NCI-H1105 (cell line): ENCODE measurements around the gene TRHDE.
A peak's percentile ranks its signal among the peaks of the same experiment; 100 is the strongest.

Experiments
- DNase-seq: peaks from one replicate; lab custom pipeline; 2025; lab: John Stamatoyannopoulos, UW

Gene TRHDE, protein sequence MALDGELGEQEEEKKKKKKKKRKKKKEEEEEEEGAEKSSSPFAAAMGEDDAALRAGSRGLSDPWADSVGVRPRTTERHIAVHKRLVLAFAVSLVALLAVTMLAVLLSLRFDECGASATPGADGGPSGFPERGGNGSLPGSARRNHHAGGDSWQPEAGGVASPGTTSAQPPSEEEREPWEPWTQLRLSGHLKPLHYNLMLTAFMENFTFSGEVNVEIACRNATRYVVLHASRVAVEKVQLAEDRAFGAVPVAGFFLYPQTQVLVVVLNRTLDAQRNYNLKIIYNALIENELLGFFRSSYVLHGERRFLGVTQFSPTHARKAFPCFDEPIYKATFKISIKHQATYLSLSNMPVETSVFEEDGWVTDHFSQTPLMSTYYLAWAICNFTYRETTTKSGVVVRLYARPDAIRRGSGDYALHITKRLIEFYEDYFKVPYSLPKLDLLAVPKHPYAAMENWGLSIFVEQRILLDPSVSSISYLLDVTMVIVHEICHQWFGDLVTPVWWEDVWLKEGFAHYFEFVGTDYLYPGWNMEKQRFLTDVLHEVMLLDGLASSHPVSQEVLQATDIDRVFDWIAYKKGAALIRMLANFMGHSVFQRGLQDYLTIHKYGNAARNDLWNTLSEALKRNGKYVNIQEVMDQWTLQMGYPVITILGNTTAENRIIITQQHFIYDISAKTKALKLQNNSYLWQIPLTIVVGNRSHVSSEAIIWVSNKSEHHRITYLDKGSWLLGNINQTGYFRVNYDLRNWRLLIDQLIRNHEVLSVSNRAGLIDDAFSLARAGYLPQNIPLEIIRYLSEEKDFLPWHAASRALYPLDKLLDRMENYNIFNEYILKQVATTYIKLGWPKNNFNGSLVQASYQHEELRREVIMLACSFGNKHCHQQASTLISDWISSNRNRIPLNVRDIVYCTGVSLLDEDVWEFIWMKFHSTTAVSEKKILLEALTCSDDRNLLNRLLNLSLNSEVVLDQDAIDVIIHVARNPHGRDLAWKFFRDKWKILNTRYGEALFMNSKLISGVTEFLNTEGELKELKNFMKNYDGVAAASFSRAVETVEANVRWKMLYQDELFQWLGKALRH

DNA sequence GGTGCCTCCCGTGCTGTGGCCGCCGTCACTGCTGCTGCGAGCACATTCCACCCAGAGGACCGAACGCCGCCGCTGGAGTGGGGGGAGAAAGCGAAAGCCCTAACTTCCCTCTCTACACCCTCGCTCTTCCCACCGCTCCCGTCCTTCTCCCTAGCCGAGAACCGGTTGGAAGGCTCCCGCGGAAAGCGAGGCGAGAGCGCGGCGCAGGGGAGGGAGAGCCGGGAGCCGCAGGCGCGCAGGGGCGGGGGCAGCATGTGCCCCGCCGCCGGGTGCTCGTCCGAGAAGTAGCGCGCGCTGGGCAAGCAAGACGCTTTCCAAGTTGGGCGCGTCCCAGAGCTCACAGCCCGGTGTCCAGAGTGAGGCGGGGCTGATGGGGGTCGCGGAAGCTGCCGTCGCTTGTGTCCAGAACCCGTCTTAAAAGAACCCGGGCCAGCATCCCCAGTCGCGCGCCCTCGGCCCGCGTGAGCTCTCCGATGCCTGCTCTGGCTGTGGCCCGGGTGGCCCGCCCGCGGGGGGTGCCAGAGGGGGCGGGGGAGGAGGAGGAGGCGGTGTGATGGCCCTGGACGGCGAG lies at the start of gene TRHDE:
Gene TRHDE (plus strand): TSS at position 280 of the 571 bp plus-strand sequence. CDS start 274 bp downstream, at position 554.
- peak; percentile 32 for DNase-seq

DNA sequence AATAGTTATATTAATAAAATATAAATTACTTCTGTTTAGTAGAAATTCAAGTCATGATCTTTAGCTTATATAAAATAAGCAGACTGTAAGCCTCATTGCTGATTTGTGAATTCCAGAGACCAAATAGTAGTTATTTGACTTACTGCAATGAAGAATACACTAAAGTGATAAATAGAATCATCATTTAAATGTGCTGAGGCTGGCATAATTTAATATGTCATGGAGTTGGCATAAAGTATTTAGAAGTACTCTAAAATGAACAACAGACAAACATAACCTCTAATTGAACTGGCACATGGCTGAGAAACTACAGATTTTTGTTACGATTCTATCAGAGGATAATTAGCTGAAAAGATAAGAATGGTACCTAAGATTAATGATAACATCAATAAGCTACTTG lies 45.7 kb upstream of the TRHDE start:
- no peak for DNase-seq

DNA sequence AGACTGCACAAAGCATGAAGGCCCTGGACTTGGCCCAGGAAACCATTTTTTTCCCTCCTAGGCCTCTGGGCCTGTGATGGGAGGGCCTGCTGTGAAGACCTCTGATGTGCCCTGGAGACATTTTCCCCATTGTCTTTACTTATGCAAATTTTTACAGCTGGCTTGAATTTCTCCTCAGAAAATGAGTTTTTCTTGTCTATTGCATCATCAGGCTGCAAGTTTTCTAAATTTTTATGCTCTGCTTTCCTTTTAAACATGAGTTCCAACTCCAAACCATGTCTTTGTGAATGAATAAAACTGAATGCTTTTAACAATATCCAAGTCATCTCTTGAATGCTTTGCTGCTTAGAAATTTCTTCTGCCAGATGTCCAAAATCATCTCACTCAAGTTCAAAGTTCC lies 43.7 kb upstream of the TRHDE start:
- DNase-seq = no peak

DNA sequence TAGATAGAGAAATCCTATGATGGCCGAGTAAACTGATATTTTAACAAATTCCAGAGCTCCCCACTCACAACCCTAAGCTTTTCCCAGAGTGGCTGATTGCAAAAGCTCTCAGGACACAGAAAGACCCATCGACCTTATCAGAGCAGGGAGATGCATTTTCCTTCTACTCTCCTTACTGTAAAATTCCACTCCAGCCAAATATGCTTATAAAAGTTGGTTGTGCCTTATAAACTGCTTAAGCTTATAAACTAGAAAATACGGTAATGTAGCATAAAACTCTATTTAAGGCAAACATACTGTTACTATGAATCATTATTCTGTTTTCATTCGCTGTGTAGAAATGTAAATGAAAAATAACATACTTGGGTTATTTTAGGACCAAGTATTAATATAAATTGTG lies 41.6 kb upstream of the TRHDE start:
- no peak for DNase-seq

DNA sequence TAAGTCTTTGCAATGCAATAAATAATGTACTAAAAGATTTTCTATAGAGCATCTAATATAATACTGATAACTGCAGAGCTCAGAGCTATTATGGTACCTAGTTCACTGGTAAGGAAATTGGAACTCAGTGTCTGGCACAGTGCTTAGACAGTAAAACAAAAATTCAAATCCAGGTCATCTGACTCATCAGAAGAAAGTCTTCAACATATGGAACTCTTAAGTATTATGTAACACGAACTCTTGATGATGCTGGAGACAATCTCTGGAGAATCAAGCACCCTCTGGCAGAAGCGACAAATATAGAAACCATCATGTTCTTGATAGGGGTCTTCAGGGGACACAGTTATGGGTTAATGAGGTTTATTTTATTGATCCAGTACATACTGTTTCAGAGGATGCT lies 37.3 kb upstream of the TRHDE start:
- DNase-seq = no peak

DNA sequence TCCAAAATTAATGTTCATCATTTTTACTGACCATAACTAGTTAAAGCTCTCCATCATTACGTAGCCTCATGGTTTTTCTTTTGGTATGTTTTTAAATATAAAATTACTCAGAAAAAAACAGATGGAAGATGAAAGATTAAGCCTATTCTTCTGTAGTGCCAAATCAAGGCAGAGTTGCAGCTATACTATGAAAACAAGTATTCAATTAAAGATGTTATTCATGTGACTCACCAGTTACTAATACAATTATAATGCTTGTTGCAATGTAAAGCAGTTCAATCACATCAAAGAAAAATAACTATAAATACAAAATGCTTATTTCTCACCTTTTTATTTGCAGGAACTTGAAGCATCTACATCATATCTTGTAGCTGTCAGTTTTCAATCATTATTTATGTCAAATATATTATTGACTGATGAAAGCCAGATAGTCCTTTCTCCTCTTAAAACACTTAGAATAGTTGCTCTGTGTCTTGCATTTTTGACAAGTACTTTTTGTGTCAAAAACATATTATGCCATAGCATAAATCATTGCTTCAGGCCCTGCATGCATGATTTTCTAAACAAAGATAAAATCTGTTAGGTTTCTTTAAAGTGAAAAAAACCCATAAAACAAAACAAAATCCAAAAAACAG lies 36.0 kb upstream of the TRHDE start:
- DNase-seq = no peak

DNA sequence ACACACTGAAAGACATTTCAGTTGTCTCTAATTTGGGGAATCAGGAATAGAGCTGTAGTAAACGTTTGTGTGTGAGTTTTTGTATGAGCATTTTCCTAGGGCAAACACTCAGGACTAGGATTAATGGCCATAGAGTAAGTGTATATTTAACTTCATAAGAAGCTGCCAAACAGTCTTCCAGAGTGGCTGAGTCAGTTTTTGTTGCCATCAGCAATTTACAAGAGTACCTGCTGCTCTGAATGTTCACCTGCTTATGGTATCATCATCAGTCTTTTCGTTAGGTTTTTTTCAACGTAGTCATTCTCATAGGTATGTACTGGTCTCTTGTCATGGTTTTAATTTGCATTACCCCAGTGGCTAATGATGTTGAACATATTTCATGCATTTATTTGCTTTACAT lies 30.6 kb upstream of the TRHDE start:
- DNase-seq = no peak

DNA sequence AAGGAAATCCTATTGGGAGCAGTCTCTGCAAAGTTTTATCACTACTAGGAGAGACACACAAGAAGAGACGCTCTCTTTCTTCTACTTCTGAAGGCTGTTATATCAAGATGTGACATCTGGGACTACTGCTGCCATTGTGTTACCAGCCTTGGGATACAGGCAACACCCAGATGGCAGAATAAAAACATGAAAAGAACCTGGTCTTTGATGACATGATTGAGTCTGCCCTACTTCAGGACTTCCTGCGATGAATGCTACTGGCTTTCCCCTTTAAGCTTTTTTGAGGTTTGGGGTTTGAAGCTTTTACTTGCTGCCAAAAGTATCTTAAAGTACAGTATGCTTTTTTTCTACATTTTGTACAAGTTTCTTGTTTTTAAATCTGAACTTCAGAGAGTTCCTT lies 29.2 kb upstream of the TRHDE start:
- DNase-seq = no peak

DNA sequence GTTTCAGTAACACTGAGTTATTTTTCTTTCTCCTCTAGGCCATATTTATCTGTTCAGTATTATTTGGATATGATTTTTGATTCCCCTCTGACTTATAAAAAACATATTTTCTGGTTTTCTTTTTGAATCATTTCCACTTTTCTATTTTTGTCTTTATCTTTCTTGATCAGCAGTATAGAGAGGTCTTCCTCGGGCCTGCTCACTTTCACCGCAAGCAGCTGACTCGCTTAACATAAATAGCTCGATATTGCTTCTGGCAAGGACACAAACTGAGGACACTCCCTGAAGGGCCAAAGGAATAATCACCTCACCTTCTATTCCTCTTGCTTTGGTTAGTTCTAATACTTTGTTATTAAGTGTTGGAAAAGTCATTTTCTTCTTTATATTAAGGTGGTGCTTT lies 25.8 kb upstream of the TRHDE start:
- no peak for DNase-seq

DNA sequence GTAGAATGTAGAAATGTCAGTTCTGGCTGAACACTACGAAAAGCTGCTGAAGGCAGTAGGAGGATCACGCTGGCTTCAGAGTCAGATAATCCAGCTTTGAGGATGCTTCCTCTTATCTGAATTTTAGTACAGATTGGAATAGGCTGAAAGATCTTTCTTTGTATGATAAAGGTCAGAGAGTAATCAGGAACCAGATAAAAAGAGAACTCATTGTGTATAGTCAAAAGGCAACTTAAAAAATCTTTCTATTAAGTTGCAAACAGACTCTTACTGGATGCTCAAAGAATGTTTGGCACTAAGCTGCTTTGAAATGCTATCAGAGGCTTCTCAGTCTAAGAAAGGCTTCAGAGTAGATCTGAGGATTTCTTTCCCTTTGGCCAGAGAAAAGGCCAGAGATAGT lies 21.8 kb upstream of the TRHDE start:
- DNase-seq = no peak

DNA sequence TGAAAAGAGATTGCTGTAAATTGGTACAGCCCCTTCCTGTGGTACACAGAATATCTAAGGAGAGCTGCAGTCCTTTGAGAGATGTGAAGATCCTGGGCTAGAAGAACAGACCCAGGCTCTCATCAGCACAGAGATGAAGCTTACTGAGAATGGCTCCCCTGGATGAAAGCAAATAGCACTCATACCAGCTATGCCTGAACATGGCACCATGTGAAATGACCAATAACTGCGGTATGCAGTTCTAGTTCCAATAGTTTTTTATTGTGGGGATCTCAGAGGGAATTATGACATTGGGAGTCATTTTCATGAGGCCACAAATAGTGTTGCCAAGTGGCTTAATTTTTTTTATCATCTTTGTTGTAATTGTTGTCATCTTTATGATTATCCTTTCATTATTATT lies 15.4 kb upstream of the TRHDE start:
- DNase-seq = no peak

DNA sequence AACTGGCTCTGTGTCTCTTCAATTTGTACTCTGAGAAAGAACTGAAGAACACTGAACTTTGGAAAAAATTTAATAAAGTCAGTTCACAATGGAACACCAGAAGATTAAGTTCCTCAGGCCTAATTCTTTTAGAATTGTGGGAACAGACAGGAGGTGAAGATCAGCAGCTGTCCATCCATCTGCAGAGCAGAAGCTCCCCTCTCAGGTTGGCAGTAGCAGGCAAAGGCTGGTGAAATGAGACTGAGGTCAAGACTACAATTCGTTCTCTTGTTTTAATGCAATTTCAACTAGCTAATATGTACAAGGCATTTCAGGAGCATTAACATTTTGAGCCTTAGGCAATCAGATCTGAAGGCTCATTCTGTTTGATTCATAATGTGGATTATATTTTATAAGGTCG lies 10.3 kb upstream of the TRHDE start:
- DNase-seq = no peak

DNA sequence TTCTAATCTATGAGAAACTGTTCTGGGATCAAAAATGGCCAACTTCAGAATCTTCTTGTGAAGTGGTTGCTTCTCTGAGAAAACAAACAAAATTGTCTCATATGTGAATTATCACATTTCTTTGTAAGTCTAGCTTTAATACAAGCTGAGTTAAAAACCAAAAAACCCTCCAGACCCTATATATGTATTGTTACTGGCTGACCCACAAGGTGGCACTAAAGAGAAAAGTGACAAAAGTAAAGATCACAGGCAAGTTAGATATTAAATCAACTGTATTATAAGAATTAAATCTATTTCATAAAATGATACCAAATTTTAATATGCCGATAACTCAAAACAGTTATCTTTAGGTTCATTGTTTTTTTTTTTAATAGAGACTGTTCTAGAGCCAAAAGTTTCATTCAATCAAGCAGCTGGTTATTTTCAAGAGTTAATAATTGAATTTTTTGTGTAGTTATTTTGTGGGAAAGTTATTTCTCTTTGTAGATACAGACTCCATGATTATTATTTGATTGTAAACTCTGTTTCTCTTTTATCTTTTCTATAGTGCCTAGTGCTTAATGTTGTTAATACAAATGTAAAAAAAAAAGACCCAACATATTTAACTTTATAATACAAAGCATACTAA lies 7.5 kb upstream of the TRHDE start:
- DNase-seq = no peak

DNA sequence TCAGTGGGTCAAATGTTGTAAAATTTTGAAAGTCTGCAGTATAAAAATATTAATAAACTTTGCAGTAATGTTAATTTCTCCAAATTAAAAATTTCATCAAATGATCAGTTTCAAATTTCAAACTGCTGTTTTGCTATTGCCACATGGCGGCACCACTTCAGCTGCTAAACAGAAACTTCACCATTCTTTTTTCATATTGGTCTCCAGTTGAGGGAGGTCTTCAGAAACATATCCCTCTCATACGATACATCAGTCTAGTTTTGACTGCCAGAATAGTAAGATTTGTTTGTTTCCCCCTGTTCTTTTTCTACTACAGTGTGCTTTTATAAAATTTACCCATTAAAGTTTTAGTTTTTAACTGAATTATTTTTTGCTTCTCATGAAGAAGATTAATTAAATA lies 4.2 kb upstream of the TRHDE start:
- DNase-seq = no peak

DNA sequence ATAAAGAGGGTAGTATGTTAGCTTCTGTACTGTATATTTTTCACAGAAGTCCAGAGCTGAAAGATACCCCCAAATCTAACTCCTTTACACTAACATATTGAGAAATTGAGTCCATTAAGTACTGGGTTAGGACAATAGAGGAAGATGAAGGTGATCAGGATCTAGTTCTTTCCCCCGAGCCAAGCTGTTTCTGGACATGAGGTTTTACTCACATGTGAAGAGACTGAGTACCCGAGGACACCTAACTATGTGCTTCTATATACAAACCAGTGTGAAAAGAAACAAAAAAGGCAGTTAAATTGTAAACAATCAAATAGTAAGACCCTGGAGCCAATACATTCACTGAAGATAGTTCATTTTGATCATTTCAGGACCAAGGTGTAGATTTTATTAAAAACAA lies 3.8 kb upstream of the TRHDE start:
- DNase-seq = no peak

DNA sequence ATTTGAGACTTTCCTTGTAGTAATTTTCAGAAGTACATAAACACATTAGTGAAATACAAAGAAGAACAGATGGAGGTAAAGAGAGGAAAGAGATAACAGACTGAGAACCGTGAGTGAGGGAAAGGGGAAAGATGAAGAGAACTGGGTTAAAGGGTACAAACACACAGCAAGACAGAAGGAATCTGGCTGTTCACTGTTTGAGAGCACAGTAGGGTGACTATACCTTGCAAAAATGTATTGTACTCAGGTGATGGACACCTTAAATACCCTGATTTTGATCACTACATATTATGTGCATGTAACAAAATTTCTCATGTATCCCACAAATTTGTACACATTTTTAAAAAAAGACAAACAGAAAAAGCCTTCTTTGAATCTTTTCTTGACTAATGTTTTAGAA lies 2.7 kb upstream of the TRHDE start:
- no peak for DNase-seq

DNA sequence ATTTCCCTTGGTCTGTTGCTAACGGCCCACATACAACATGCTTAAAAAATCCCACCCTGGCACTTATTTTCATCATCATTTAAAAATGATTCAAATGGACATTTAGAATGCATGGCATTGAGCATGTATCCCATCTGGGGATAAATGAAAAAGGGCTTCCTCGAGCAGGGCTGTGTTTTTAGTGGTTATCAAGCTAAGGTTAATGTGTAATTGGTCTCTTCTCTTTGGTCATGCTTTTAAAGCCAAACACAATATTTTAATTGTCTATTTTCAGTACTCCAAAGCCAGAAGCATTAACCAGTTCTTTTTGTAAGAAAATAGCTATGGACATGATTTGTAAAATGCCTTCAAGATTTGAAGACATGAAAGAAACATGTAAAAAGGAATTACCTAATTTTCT lies 1.9 kb upstream of the TRHDE start:
- no peak for DNase-seq

DNA sequence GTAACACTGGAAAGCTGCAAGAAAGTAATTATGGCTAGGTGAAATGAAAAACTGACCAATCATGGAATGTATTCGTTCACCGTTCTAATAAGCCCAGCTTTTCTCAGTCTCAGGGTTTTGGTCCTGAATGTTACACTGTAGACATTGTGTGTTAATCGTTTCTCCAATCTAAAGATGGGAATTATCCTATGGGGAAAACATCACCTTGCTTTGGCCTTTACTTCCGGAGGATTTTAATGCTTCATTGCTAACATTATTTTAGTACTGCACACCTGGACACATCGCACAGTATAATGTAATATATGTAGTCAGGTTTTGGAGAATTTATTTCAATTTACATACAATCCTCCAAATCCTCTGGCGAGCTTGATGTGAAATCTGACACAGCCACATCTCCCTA lies 1.2 kb upstream of the TRHDE start:
- no peak for DNase-seq

DNA sequence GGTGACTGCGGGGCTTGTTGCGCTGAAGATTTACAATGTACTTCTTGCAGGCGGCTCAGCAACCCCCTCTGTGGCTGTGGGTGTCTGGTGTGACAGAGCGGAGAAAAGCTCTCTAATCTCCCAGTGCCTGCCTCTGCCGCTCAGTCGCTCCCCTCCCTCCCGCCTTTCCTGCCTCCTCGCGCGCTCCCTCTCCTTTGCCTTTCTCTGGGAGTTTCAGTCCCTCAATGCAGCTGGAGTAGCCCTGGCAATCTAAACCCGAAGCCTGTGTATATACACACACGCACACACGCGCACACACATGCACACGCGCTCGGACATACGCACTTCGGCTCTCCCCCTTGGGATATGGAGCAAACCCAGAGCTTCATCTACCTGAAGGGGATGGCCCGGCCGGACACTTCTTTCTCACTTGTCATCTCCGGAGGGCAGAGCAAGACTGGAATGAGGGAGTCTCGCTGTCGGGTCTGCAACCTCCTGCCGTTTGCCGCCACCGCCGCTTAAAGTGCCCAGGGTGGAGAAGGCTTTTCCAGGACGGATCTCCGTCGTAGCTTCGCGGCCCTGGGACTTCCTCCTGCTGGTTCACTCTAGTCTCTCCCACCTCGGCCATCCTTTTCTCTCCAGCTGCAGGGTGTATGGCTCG lies 599 bp upstream of the TRHDE start:
- DNase-seq = peak; percentile 49

DNA sequence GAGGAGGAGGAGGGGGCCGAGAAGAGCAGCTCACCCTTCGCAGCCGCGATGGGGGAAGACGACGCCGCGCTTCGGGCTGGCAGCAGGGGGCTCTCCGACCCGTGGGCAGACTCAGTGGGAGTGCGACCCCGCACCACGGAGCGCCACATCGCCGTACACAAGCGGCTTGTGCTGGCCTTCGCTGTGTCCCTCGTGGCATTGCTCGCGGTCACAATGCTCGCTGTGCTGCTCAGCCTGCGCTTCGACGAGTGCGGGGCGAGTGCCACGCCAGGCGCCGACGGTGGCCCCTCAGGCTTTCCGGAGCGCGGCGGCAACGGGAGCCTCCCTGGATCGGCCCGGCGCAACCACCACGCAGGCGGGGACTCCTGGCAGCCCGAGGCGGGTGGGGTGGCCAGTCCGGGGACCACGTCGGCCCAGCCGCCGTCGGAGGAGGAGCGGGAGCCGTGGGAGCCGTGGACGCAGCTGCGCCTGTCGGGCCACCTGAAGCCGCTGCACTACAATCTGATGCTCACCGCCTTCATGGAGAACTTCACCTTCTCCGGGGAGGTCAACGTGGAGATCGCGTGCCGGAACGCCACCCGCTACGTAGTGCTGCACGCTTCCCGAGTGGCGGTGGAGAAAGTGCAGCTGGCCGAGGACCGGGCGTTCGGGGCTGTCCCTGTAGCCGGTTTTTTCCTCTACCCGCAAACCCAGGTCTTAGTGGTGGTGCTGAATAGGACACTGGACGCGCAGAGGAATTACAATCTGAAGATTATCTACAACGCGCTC lies 745 bp downstream of the TRHDE start:
- no peak for DNase-seq

DNA sequence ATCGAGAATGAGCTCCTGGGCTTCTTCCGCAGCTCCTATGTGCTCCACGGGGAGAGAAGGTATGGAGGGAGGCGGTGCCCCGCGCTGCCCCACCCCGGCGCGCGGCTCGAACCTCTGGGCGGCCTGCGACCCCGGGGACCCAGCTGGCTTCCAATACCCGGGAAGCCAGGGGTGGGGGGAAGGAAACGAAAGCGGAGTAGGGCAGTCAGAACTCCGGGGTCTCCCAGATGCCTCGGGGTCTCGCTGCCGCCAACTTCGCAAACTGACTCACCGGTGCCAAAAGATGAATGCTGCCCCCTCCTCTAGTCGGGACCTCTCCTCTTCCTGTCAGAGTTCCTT lies 1.3 kb downstream of the TRHDE start:
- no peak for DNase-seq
